Stimulated activated CD8-positive, alpha-beta memory T cell treated with anti-CD3 and anti-CD28 coated beads, Interleukin-2, amount 100 ng/mL, for 1 hour (primary cell): ENCODE measurements around the gene CTBP1.

Experiments
- DNase-seq, 2 donors: peaks; one replicate each; pipeline ENCODE4 v3.0.0-alpha.2; 2020; ENCODE audit warnings: low read depth in 2 of 2

Gene CTBP1

DNA sequence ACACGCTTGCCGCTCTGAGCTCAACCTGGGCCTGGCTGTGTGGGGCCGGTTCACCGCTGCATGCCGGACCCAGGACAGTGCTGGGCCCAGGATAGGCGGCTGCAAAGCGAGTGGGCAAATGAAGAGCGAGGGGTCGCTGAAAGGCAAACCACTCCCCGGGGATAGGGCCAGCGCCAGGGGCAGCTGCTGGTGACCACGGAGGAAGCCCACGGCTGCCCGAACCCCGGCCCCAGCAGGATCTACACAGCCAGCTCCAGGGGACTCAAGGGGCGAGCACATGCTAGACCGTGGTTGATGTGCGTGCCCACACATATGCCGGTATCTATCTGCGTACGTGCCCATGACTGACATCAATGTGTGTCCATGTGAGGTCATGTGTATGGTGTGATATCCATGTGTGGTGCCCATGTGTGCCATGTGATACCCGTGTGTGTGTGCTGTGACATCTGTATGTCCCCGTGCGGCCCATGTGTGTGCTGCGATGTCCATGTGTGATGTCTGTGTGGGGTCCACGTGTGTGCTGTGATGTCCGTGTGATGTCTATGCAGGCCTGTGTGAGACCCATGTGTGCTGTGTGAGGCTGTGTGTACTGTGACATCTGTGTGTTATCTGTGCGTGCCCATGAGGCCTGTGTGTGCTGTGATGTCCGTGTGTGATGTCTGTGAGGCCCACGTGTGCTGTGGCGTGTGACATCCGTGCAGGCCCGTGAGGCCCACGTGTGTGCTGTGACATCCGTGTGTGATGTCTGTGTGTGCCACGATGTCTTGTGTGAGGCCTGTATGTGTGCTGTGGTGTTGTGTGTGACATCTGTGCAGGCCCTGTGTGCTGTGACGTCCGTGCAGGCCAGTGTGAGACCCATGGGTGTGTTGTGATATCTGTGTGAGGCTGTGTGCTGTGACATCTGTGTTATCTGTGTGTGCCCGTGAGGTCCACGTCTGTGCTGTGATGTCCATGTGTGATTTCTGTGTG lies 24.8 kb downstream of the CTBP1 start:
- no peak for DNase-seq

DNA sequence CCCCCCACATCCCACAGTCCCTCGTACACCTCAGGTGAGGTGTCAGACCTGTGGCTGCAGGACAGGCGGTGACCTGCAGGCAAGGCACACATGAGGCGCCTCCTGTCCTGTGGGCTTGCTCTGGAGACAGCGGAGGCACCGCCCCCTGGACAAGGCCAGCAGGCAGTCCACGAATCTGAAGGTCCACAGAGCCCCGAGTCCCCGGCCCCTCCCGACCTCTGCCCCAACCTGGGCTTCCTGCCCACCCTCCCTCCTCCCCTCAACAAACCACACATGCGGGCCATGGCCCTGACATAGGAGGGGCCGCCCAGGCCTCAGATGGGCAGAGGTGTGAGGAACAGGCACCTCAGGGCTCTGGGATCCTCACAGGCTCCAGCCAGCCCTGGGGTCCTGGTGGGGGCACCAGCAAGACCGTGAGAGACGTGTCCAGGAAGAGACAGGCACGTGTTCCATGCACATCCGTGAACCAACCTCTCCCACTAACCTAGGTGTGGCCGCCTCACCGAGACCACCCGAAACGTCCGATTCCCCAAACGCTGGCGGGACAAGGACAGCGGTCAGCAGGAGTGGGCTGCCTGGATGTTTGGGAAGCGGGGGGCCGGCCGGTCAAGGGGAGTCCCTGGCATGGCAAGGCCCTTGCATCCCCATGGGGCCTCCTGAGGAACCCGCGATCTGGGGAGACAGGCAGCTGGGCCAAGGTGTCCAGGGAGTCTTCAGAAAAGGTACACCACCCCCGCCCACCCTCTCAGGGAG lies 25.8 kb downstream of the CTBP1 start:
- DNase-seq = no peak

DNA sequence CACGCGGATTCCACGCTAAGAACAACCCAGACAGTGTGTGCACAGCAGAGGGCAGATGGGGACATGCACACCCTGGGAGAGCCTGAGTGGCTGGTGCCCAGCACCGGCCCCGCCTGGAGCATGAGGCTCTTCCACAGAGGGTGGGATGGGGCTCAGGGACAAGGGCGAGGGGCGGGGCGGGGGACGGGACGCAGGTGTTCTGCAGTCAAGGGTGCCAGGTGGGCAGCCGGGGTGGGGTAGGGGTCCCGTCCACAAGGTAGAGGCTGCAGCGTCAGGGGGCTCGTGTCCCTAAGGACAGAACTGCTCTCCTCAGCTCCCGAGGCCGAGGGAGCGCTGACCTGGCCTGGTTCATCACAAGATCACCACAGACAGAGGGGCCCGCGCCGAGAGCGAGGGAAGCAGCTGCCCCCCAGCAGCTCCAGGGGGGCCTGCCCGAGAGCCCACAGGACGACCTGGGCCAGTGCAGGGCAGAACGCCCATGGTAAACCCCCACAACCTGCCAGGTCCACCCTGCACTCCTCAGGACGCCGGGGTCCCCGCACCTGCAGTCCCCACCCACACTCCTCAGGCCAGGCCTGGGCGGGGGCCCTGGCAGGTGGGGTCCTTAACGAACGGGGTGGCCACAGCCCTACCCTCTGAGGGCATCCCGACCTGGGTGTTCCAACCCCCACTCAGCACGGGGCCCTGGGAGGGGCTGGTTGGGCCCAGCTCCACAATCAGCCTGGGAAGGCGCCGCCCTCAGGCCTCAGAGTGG lies 26.7 kb downstream of the CTBP1 start:
- no peak for DNase-seq

DNA sequence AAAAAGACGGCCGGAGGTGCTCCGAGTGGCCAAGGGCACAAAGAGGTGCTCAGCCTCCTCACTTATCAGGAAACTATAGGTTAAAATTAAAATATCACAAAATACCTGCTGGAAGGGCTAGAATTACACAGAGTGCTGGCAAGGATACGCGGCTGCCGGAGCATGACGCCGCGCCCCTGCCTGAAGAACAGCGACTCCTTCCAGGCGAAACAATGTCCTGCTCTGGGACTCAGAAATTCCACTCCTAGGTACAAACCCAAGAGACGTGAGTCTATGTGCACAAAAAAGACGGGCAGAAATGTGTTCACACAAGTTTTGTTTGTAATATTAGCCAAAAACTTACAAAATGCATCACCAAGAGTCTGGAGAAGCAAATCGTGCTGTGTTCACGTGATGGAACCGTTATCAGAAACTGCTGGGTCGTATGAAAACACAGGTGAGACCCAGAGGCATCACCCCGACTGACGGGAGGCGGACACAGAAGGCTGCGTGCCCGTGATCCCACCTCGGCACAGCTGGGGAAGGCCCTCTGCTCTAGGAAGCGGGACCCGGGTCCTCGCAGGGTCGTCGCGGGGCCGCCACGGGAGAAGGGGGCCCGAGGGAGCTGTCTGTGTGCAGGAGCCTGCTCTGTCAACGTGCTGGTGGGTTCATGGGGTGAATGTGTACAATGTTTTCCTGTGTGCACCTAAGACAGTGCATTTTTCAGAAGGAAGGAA lies 27.6 kb downstream of the CTBP1 start:
- no peak for DNase-seq

DNA sequence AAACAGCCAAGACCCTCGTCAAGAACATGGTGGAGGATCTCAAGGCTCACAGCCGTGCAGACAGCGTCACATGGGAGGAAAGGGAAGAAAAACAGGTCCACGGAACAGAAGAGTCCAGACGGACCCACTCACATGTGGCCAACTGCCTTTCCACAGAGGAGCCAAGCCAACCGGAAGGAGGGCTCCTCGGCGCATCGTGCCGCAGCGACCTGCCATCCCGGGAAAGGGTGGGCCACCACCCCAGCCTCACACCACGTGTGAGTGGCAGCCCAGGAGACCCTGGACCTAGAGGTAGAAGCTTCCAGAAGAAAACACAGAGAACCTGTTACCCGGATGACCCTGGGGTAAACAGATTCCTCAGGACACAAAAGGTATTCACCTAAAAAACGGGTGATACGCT lies 28.4 kb downstream of the CTBP1 start:
- no peak for DNase-seq

DNA sequence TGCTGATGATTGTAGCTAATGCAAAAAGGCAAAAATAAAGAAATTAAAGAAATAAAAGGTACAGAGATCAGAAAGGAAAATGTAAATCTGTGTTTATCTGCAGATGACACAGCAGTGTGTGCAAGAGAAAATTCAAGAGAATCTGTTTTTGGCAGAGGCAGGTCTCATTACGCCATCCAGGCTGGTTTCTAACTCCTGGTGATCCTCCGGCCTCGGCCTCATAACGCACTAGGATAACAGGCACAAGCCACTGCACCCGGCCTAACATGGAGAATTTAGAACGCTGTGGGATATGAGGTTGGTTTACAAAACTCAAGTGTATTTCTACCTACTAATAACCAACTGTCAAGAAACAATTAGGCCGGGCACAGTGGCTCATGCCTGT lies 29.4 kb downstream of the CTBP1 start:
- no peak for DNase-seq

DNA sequence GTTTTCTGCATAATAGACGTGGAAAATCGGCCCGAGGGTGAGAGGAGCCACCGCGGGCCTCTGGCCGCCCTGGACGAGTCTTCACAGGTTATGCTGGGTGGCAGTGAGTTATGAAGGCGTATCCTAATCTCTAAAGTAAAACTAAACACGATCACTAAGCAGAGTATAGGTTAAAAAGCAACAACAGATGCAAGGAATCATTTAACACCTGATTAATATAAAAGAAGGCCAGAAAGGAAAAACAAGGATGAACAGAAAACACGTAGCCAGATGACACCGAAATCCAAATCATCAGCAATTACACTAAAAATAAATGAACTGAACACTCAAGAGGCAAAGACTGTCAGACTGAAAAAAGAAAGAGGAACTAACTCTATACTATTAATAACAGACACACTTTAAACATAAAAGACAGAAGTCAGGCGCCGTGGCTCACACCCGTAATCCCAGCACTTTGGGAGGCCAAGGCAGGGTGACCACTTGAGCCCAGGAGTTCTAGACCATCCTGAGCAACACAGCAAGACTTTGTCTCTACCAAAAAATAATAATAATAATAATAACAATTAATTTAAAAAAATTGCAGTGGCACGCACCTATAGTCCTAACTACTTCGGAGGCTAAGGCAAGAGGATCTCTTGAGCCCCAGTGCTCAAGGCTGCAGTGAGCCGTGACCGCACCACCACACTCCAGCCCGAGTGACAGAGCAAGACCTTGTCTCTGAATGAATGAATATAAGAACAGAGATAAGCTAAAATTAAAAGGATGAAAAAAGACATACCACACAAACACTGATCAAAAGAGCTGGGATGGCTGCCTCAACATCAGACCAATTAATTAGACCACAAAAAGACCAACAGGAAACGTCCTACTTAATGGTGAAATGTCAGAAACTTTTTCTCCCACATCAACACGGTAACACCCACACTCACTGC lies 30.0 kb downstream of the CTBP1 start:
- no peak for DNase-seq

DNA sequence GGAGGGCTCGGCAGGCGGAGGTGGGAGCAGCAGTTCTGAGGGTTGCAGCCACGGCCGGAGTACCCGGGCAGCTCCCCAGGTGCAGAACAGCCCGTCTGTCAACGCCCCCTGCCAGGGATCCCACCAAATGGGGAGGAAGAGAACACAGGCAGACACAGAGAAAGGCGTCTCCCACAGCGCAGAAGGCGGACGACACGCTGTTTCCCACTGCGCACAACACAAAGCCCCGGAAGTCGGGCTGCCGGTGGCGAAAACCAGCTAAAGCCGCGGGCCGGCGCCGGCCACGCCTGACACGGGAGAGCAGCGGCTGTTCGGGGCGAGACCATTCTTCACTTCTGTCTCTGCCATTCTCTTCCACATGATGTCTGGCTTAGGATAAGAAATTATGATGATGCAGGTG lies 31.6 kb downstream of the CTBP1 start:
- DNase-seq = no peak

DNA sequence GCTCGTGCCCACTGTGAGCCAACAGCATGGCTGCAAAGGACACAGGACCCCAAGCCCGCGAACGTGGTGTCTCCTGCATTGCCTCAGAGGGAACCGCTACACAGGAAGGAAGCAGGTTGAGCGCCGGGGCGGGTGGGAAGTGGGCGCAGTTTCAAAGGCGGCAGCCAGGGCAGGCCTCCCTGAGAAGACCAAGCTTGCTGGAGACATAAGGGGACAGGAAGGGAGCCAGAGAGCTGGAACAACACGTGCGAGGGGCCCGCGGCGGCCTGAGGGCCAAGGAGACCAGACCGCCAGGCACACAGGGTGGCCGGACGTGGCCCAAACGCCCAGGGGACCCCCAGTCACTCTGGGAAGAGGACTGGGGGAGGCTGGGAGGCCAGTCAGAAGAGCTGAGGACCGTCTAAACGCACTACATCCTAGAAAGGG lies 32.0 kb downstream of the CTBP1 start:
- DNase-seq = peak in 1 of 2 donors; percentile 24

DNA sequence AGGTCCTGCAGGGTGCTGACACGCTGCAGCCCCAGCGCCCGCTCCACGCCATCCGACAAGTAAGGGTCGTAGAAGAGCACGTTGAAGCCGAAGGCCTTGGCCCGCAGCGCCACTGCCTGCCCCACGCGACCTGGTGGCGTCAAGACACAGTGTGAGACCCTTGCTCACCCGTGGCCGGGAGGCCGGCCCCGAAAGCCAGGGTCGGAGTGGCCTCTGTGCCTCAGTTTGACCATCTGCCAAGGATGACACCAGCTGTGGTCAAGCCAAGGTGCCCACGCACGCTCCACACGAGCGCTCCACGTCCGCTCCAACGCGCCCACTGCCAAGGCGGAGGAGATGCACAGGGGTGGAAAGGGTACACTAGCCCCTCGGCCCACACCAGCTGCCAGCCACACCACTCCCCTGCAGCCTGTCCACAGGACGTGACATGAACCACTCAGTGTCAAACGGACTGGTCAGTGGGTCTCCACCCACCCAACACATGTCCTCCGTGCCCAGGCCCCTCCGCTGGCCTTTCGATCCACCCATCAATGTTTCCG lies 32.8 kb downstream of the CTBP1 start:
- DNase-seq = no peak

DNA sequence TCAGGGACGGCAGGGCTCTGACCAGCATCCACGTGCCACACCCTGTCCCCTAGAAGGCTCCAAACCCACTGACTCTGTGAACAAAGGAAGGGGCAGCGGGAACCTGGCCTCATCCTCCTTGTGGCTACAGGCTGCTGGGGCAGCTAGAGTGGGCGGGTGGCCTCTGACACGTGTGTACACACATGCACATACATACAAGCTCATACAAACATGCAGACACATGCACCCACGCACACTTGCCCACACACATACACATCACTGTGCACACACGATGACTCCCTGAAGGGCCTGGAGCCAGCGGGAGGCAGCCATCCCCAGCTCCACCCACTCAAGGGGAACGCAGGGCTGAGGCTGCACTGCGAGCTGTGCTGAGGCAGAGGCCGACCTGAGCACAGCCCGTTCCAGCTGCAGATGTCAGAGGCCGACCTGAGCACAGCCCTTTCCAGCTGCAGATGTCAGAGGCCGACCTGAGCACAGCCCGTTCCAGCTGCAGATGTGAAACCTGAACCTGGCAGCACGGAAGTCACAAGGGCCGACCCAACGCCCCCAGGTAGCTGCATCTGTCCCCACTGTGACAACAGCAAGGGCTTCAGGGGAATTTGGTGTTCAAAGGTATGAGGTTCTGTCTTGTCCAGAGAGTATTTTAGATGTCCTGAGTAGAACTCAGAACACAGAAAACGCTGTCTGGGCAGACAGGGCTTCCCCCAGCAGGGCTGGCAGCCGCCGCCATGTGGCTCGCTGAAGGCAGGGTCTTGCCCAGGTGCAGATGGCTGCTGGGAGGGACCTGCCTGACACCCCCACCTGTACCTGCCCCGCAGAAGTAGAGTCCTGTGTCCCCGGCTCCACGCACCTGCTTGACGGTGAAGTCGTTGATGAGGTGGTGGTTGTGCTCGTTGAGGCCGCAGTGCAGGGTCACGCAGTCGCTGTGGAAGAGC lies 33.5 kb downstream of the CTBP1 start:
- no peak for DNase-seq

DNA sequence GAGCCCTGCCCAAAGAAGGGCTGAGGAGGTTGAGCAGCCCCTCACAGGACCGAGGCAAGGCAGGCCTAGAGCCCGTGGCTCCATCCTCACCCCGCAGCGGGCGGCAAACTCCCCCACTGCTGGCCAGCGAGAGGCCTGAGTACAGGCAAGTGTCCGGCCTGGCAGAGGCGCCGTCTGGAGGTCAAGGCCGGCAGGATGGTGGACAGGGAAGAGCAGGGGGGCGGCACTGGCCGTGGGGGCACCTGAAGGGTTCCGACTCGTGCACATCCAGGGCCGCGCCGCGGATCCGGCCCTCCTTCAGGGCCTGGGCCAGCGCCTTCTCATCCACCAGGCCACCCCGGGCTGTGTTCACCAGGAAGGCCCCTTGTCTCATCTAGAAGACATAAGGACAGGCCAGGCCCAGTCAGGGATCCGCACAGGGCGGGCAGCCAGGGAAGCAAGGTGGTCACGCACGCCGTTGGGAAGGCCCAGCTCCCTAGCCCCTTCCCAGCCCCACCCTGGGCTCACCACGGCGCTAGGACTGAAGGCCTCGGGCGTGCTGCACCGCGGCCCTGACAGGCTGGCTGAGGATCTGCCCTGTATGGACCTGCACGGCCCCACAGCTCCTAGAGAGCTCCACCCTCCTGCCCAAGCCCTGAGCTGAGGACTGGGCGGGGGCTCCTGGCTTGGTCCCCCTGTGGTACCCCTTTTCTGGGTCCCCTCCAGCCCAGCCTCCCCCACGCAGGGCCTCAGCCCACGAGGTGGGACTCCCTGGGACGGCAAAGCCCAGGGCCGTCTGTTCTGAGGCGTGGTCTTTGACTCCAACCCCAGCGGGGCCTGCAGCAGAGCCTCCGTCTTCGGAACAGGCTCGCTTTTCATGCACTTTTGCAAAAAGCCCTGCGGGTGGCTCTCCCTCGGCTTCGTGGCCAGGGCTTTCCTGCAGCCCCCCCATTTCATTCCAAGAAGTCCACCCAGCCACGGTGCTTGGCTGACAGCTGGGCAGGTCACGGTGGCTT lies 34.5 kb downstream of the CTBP1 start:
- no peak for DNase-seq

DNA sequence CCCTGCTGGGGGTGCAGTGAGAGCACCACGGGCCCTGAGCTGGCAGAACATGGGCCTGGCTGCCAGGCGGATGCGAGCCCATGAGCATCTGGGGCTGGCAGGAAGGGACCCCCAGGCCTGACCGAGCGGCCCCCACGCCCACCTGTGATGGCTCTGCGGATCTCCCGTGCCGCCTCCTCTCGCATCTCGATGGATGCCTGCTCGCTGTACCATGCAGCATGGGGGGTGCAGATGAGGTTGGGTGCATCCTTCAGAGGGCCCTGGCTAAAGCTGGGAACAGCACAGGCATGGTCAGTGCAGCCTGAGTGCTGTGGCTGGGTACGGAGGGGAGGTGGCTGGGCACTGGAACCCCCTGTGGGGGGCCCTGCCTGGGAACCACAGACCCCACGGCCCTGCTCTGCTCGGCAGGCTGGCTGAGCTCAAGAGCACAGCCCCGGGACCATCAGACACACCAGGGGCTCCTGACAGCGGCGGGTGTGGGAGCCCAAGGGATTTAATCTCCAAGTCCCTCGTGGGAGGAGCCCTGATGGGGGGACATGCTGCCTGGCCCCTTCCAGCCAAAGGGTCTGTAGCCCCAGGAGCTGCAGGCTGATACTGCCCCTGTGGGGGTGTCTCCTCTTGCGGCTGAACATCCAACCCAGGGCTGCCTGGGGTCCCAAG lies 35.5 kb downstream of the CTBP1 start:
- DNase-seq = no peak

DNA sequence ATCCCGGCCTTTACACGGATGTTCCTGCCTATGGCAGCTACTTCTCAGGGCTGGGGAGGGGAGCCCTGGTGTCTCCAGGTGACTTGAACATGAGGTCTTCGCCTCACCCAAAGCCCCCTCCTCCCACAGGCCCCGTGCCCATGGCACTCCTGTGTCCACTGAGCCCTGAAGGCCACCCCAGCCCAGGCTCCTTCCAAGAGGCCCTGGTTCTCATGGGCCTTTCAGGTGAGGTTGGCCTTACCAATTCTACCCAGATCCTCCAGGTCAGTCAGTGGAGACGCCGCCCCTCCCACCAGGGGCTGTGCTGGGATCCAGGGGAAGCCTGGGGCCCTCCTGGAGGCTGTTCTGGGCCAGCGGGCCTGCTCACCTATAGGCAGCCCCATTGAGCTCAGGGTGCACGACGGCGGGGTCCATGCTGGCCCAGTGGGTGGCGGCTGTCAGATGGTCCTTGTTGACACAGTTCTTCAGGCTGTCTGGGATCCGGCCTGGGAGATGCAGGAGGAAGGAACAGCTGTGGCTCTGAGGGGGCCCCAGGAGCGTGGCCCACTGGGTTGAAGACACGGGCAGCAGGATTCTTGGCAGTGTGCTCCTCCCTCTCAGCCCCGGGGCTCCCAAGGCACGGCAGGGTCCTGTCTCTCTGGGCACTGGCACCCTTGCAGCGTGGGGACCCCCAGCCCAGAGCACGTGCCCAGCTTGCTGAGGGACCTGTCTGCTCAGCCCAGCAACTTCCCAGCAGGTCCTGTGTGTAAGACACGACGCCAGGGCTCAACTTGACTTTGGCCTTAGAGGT lies 36.2 kb downstream of the CTBP1 start:
- no peak for DNase-seq

DNA sequence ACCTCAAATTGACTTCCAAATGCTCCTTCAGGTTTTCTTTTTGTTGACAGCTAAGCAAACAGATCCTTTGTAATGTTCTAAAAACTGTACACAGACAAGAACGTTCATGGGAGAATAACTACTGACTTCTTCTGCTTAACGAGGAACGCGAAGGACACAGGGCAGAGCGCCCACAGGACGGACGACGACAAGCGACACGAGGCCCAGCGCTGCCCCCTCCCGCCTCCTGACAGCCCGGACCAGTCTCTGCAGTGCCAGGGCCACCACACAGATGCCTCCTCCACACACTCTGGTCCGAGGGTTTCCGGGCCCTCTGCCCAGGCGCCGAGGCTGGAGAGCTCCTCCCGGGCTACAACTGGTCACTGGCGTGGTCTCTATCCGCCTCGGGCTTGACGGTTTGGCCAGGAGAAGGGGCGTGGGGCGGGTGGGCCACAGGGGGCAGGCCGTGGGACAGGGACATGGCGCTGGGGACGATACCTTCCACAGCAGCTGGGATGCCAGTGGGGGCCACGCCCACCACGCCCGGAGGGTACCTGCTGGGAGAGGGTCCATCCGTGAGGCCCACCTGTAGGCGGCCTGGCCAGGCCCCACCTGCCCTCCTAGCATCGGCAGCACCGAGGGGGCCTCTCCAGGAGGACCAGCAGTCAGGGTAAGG lies 36.9 kb downstream of the CTBP1 start:
- DNase-seq = no peak

DNA sequence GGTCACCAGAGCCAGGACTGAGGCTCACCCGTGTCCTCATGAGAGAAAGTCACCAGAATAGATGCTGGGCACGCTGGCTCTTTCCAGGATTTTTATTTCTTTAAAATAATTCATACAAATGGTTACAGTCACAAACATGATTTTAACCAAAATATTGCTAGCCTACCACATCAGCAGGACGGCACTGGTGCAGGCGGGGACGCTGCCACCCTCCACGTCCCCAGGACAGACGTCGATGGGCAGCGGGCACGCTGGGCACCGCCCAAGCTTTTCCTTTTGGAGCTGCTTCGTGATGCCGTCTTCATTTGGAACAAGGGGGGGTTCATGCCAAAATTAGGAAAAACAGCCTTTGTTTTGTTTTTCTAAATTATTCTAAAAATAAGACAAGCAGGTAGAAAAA lies 37.6 kb downstream of the CTBP1 start:
- no peak for DNase-seq
